ENCODE results near the gene PNLIPRP1.

The PNLIPRP1 gene

GRCh38 chr10:116602648-116603400 is 12.1 kb downstream of the PNLIPRP1 start:
- DNase-seq, result no peak

GRCh38 chr10:116606061-116606483 is 15.3 kb downstream of the PNLIPRP1 start:
- DNase-seq, result no peak

GRCh38 chr10:116607336-116607735 is 16.6 kb downstream of the PNLIPRP1 start:
- no peak for DNase-seq

- no peak for DNase-seq
Measured at GRCh38 chr10:116608686-116609594, 18.2 kb downstream of the PNLIPRP1 start.

GRCh38 chr10:116610443-116611152 is 19.8 kb downstream of the PNLIPRP1 start:
- DNase-seq, result no peak

GRCh38 chr10:116611153-116611545 is 20.4 kb downstream of the PNLIPRP1 start:
- no peak for DNase-seq

GRCh38 chr10:116612107-116612769 is 21.5 kb downstream of the PNLIPRP1 start:
- no peak for DNase-seq

GRCh38 chr10:116613471-116613870 is 22.7 kb downstream of the PNLIPRP1 start:
- DNase-seq, result no peak

- DNase-seq, result no peak
Measured at GRCh38 chr10:116614796-116615195, 24.0 kb downstream of the PNLIPRP1 start.

GRCh38 chr10:116615199-116615776 is 24.5 kb downstream of the PNLIPRP1 start:
- DNase-seq, result no peak

GRCh38 chr10:116620423-116621400 is 30.0 kb downstream of the PNLIPRP1 start, which contains the start of gene PNLIPRP2:
Gene PNLIPRP2 (plus strand): TSS chr10:116620953.
- DNase-seq, result no peak

- DNase-seq, result no peak
Measured at GRCh38 chr10:116621476-116621875, 30.7 kb downstream of the PNLIPRP1 start.

GRCh38 chr10:116621934-116622655 is 31.3 kb downstream of the PNLIPRP1 start:
- no peak for DNase-seq

- no peak for DNase-seq
Measured at GRCh38 chr10:116625845-116626244, 35.1 kb downstream of the PNLIPRP1 start.

GRCh38 chr10:116626815-116627214 is 36.1 kb downstream of the PNLIPRP1 start:
- DNase-seq, result no peak

GRCh38 chr10:116627386-116627933 is 36.7 kb downstream of the PNLIPRP1 start:
- no peak for DNase-seq

GRCh38 chr10:116629340-116629739 is 38.6 kb downstream of the PNLIPRP1 start:
- DNase-seq, result no peak

- no peak for DNase-seq
Measured at GRCh38 chr10:116630020-116630419, 39.3 kb downstream of the PNLIPRP1 start.

GRCh38 chr10:116631871-116632295 is 41.1 kb downstream of the PNLIPRP1 start:
- DNase-seq, result no peak

Data from left hindlimb (tissue), 1 donor.